Stimulated activated CD4-positive, alpha-beta T cell treated with anti-CD3 and anti-CD28 coated beads, Interleukin-2, amount 100 ng/mL, for 48 hours (primary cell): ENCODE results near the gene UBTD1.
"Not testable (repeated sequence)": the region's sequence is repeated elsewhere in the genome, so short reads cannot be mapped to it uniquely, and the experiment has no call there.

Source experiments
- DNase-seq, 2 donors: peaks; one replicate each; pipeline ENCODE4 v3.0.0-alpha.2; 2020

Gene UBTD1

DNA sequence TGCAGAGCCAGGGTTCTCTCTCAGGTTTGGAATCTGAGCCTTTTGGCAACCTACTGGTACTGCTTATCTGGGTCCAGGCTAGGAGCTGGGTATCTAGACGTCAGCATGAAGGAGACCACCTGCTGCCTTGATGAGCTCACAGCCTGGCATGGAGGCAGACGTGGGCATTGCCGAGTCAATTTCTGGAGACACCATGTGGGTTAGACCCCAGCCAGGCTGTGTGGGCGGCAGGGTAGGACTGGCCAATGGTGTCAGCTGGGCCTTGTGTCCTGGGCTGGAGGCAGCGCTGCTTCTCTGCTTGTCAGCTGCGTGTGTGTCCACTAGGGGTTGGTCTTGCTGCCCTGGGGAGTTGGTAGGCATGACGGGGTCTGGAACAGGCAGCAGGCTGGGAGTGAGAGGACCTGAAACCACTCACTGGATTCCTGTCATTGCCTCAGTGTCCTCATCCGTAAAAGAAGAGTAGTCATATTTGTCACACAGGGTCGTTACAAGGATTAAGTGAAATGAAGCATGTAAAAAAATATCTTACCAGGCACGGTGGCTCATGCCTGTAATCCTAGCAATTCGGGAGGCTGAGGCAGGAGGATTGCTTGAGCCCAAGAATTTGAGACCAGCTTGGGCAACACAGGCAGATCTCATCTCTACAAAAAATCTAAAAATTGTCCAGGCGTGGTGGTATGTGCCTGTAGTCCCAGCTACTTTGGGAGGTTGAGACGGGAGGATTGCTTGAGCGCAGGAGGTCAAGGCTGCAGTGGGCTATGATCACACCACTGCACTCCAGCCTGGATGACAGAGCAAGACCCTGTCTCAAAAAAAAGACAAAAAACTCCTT is 42.2 kb downstream of the UBTD1 start:
- DNase-seq, result no peak

DNA sequence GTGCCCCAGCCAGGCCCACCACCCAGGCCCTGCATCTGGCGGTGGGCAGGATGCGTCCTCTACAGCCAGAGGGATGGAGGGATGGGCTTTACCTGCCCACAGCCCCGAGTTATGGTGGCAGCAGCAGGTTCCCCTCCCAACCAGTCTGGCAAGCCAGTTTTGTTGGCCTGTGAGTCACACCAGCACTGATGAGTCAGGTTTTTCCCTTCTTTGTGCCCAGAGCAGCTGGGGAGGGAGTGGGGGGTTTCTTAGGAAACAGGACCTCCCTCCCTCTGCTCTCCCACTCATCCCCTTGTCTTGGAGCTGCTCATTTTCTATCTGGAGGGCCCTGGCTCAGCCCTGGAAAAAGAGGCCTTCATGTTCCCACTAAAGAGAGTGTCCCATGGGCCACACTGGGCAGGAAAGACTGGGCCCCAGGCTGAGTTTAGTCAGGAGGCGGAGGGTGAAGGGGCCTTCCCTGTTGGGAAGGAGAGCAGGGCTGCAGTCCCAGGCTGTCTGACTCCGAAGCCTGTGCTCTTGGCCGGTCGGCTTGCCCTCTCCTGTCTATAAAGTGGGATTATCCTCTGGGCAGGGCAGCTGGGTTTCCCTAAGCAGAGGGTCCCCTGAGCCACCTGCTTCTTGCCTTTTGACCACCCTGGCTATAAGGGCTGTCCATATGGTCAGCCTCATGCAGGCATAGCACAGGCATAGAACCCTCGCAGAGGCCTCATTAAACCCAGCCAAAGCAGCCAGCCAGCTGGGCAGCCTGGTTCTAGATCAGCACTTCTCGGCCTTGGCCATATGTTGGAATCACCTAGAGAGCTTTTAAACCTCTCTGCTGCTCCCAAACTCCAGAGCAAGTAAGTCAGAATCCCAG is 43.7 kb downstream of the UBTD1 start:
- DNase-seq, result peak; percentile 20 to 36

DNA sequence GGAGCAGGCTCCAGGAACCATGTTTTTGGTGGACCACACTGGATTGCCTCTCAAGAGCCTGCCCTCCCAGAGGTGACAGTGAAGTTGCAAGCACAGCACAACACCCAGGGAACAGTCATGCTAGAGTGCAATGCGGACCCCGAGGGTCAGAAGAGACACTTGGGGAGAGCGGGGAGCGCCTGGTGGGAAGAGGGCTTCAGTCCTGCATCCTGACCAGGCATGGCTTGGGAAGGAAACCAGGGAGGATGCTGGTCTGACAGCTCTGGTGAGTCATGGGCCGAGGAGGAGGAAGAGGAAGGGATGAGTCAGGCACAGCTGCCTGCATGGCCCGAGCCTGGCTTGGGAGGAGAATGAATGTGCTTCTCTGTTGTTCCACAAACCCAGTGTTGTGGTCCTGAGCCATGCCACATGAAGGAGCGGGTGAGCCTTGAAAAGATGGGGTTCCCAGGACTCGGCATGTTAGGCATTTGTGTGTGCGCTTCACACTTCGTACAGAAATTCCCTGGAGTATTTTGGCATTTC is 44.4 kb downstream of the UBTD1 start:
- peak; percentile 50 to 57 for DNase-seq

DNA sequence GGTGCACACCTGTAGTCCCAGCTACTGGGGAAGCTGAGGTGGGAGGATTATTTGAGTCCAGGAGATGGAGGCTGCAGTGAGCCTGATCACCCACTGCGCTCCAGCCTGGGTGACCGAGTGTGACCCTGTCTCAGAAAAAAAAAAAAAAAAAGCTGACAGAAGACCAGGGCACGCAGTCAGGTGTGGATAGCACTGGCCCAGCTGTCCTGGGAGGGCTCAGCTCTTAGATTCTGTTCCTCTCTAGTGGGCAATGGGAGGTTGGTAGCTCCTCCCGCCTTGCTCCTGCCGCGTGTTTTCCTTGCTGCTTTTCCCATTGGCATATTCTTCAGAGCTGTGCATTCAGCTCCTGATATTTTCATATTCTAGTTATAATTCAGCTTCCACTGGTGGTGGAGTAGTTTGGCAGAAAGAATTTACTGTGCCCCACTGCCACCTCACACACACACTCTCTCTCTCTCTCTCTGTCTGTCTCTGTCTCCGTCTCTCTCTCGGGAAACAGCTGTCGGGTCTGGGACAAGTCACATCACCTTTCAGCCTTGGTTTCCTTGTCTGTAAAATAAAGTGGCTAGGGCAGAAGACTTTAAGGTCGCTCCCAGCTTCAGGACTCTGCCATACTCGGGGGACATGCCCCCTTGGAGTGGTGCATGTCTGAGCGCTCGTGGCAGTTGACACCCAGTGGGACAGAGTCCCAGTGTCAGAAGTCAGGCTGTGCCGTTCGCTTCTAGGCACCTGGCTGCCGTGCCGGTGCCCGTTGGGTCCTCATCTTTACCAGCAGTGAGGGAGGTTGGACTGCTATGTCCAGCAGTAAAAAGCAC is 47.9 kb downstream of the UBTD1 start:
- no peak for DNase-seq

DNA sequence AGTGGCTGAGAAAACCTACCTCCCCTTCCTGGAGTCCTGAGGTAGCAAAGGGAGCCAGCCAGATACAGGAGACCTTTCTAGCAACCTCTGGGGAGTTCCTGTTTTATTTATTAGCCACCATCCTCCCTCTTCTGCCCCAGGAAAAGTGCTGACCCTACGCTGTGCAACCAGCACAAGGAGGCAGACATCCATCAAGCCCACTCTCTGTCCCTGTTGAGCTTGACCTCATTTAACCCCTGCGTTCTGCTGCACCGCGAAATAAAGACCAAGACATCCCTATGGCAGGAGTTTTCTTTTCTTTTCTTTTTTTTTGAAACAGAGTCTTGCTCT is 48.5 kb downstream of the UBTD1 start:
- DNase-seq, result no peak

DNA sequence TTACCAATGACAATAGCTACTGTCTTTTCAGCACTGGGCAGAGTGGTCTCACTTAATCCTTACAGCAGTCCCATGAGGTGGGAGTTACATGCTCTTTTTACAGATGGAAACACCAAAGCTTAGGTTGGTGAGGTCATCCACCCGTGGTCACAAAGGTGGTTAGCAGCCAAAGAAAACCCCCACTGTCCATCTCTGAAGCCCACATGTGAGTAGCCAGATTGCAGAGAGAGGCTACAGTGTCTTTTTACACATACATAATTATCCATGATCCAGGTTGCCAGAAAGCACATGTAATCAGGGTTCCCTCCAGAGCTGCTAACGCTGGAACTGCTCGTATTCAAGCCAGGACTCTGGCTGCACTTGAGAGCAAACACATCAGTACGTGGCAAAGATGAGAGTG is 49.2 kb downstream of the UBTD1 start:
- no peak for DNase-seq

DNA sequence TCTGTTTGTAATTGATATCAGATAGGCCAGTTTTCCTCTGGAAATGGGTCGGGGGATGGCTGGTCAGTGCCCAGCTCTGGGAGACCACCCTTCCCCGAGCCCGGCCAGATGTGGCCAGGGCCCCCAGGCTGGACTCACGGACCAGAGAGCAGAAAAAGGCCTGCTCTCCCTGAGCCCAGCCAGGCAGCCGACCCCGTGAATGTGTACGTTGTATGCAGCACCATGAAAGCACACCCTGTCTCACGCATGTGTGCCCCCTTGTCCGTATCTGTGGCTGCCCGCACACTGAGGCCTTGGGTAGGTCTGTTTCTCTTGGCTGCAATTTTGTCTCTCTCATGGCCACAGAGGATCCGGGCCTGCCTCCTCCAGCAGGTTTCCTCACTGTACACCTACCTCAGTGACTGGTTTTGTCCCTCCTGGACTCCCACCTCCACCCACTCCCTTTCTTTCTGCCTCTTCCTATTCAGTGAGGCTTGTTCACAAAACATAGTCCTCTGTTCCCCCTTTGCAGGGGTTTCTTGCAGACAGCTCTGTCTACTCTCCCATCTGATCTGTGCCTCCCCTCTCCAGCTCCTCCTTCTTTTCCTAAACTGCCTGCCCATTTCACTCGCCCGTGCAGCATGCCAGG is 50.2 kb downstream of the UBTD1 start:
- DNase-seq, result no peak

DNA sequence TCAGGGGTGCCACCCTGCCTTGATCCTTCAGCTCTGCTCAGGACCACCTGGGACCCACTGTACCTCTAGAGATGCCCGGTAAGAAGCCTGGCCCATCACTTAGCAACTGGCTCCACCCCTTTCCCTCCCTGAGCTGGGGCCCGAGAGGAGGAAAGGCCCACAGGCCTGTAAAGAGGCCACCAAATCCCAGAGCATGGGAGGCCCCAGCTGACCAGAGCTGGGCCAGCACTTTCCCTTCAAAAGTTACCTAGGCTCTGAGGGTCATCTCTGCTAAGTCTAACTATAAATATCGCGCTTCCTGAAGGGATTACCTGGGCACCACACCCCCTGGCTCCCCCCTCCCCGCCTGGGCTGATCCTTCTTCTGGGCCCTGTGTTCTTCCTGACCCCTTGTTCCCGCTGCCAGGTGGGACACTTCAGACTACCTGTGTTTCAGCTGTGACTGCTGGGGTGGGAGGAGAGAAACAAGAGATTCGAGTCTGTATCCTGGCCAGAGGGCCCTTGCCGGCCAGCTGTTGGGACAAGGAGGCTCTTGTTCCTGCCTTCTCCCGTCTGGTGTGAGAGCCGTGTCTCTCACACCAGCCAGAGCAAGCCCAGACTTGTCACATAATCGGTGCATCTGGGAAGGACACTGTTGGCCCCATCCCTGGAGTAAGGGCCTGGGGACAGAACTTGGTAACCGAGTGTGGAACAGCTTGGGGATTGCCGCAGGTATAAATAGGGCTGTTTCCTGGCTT is 51.0 kb downstream of the UBTD1 start:
- no peak for DNase-seq

DNA sequence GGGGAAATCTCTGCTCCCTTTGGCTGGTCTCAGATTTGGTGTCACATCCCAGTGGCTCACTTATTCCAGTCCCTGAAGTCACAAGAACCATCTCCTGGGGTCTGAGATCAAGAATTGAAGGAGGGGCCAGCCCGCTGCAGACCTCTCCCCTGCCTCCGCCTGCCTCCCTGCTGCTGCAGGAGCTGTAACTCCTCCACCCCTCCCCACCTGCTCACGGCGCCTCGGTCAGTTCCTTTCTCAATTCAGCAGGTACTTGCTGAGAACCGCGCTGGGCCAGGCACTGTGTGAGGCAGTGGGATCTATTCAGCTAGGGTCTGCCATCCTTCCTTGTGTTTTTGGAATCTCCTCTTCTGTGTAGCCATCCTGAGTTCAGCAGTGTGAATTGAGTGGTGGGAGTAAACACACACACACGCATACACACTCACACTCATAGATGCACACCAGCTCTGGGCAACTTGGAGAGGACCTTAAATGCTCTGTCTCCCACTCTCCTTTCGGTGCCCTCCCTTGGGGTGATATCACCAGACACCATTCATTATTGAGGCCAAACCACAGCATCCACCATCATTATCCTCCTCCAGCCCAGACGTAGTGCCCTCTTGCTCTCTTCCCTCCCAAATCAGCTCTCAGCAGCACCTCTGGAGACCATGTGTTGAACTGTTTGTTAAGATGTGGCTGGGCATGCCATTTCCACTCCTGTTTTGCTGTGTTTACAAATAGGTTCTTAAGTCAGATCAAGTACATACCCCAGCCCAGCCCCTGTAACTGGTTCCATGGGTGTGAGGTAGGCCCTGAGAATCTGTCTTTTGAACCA is 51.8 kb downstream of the UBTD1 start:
- no peak for DNase-seq

DNA sequence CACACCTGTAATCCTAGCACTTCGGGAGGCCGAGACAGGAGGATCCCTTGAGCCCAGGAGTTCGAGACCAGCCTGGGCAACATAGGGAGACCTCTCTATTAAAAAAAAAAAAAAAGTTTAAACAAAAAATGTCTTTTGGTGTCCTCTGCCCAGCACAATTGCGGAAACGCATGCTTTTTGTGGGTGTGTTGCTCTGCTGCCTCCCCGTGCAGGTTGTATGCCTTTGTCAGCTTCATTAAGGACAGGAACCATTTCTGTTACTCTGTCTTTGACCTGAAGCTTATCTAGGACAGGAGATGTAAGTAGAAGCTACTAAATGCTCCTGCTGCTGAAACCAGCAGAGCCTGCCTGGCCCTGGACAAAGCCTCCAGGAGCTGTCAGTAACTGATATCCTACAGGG is 52.5 kb downstream of the UBTD1 start:
- DNase-seq, result no peak

DNA sequence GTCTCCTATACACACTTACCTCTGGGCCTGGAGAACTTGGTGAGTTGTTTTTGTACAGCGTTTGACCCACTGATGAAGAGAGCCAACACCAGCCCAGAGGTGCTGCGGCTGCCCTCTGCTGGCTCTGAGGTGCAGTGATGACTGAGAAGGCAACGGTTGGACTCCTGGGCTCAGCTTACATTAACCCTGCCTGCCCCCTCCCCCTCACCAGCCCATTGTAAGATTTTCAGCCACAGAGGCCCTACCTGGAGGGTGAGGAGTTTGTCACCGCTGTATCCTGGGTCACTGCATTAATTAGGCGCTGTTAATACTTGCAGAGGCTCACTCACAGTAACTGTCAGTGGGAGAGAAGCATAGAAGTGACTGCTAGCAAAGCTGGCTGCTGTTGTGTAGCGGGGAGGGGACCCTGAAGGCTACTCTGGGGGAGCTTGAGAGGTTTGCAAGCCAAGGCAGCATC is 54.9 kb downstream of the UBTD1 start:
- DNase-seq, result peak; percentile 56 to 57

DNA sequence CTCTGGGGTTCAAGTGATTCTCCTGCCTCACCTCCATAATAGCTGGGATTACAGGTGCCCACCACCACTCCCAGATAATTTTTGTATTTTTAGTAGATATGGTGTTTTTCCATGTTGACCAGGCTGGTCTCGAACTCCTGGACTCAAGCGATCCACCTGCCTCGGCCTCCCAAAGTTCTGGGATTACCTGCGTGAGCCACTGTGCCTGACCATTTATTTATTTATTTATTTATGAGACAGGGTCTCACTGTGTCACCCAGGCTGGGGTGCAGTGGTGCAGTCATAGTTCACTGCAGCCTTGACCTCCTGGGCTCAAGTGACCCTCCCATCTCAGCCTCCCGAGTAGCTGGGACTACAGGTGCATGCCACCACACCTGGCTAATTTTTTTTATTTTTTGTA is 55.6 kb downstream of the UBTD1 start:
- DNase-seq, result not testable (repeated sequence)

DNA sequence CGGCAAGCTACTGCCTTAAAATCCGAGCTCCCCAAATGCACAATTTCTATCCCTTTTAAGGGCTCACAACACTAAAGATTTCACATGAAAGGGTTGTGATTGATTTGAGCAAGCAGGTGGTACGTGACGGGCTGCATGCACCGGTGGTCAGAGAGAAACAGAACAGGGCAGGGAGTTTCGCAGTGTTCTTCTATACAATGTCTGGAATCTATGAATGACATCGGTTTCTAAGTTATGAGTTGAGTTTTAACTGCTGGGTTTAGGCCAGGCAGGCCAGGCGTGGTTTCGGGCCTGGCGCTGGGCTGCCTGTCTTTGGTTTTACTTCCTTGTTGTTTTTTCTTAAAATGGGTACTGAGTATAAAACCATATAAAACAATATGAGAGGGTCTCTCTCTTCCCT is 56.8 kb downstream of the UBTD1 start:
- DNase-seq, result not testable (repeated sequence)

DNA sequence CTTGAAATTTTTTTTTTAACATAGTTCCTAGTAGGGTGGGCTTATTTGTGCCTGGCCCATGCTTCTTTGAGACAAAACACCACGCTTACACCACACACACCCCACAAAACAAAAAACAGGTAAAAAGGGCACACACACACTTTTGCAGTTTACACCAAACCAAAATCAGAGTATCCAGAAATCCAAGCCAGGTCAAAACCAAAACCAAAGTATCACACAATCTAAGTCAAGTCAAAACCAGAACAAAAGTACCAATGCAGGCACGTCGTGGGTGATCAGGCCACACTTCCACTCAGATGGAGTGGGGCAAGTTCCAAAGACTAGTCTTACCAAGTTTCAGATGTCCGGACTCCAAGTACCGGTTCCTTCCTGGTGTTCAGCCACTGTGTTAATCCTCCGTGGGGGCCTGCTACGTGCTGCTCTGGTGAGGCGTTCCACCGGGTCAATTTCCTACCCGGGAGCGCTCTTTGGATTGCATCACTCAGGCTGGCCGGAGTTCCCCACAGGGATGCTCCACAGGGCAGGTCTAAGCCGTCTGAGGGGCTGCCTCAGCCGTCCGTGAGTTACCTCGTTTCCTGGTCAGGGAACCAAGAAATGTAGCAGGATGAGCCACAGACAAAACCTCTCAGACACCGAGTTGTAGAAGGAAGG is 62.1 kb downstream of the UBTD1 start:
- DNase-seq, result not testable (repeated sequence)

DNA sequence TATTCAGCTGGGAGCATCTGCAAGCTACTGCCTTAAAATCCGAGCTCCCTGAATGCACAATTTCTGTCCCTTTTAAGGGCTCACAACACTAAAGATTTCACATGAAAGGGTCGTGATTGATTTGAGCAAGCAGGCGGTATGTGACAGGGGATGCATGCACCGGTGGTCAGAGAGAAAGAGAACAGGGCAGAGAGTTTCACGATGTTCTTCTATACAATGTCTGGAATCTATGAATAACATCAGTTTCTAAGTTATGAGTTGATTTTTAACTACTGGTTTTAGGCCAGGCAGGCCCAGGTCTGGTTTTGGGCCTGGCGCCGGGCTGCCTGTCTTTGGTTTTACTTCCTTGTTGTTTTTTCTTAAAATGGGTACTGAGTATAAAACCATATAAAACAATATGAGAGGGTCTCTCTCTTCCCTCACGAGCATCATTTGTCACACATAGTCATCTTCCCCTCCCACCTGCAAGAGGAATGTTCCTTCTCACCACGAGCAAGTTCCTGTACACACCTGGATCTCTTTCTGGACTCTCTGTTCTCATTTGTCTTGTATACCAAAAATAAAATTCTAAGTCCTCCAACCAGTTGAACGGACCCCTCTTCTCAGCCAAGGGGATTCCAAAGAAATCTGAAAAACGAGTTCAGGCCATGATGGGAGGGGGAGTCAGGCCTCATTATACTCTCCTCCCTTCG is 62.8 kb downstream of the UBTD1 start:
- DNase-seq, result not testable (repeated sequence)

DNA sequence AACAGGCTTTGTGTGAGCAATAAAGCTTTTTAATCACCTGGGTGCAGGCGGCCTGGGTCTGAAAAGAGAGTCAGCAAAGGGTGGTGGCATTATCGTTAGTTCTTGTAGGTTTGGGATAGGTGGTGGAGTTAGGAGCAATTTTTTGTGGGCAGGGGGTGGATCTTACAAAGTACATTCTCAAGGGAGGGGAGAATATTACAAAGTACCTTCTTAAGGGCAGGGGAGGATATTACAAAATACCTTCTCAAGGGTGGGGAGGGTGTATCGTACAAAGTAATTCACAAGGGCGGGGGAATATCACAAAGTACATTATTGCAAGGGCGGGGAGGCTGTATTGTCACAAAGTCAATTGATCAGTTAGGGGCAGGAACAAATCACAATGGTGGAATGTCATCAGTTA is 63.6 kb downstream of the UBTD1 start:
- not testable (repeated sequence) for DNase-seq

DNA sequence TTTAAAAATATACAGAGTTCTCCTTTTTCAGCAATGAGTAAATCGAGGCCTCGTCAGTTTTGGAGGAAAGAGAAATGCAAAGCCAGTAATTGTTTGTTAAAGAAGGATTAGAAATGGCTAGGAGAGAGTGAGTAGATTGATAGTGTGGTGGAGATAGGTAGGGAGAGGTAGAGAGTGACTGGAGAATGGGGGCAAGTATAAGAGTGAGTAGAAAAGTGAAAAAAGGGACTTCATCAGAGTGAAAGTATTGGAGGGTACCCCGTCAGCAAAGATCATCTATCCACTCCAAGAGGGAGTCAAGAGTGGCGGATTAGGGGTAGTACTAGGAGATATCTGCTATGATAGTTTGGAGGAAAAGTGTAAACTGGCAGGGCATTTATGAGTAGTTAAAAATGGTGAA is 64.6 kb downstream of the UBTD1 start:
- DNase-seq, result no peak

DNA sequence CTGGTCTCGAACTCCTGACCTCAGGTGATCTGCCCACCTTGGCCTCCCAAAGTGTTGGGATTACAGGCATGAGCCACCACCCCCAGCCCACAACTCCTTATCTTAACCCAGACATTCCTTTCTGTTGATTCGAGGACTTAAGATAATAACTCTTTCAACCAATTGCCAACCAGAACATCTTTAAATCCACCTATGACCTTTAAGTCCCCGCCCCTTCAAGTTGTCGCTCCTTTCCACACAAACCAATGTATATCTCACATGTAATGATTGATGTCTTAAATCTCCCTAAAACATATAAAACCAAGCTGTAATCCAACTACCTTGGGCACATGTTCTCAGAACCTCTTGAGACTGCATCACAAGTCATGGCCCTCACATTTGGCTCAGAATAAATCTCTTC is 66.1 kb downstream of the UBTD1 start:
- DNase-seq, result no peak

DNA sequence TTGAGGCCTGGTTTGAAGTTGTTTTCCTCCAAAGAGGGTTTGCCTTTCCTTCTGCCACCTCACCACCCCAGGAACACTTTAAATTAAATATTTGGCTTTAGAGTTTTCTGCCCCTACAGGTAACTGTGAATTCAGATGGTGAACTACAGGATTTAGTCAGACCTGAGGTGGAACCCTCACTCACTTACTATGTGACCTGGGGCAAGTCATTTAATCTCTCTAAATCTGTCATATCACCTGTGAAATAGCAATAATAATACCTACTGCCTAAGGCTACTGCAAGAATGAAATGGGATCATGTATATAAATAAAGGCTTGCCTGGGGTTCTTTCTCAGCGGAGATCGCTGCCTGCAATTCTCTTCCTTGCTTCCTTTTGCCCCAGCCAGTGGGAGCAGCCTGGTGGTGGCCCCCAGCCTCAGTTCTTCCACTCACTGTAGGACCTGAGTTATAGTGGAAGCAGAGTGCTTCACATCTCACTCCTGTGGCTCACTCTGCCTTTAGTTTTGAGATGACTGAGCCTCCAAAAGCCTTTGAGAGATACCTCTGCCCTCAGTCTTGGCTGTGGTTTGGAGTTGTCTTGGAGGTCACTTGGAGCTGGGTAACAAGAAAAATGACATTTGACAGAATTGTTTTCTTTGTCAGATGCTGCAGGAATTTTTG is 67.7 kb downstream of the UBTD1 start:
- DNase-seq, result no peak
